Measurements from ENCODE around the gene FIZ1.

The FIZ1 gene

DNA sequence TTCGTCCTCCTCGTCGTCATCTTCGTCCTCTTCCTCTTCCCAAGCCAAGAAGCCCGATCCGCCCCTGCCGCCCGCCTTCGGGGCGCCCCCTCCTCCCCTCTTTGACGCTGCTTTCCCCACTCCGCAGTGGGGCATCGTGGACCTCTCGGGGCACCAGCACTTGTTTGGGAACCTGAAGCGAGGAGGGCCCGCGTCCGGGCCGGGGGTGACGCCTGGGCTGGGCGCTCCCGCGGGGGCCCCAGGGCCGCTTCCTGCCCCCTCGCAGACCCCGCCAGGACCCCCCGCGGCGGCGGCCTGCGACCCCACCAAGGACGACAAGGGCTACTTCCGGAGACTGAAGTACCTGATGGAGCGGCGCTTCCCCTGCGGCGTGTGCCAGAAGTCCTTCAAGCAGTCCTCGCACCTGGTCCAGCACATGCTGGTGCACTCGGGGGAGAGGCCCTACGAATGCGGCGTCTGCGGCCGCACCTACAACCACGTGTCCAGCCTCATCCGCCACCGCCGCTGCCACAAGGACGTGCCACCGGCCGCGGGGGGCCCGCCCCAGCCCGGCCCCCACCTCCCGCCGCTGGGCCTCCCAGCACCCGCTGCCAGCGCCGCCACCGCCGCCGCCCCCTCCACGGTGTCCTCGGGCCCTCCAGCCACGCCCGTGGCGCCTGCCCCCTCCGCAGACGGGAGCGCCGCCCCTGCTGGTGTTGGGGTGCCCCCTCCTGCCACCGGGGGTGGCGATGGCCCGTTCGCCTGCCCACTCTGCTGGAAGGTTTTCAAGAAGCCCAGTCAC is 14.8 kb upstream of the FIZ1 start:
- no peak for DNase-seq (ENCODE audit: low read depth in 1 of 2, low spot score in 1 of 2)
- Histone ChIP-seq H3K4me3 (replicated peaks; ENCODE audit: insufficient read depth, low read length) (no peak overlapping the region), H3K27me3 (ENCODE audit: insufficient read depth, poor library complexity, severe bottlenecking) (no peaks in the 10 kb centered on the region), H3K27ac (replicated peaks) (no peak overlapping the region)
- TF ChIP-seq POLR2AphosphoS5 (IDR thresholded peaks at IDR 0.05; ENCODE audit: low read depth) (no peak), GABPA (IDR thresholded peaks at IDR 0.05; ENCODE audit: low read depth) (no peak), SPI1 (IDR thresholded peaks at IDR 0.05; ENCODE audit: borderline replicate concordance, low read depth) (no peak)
- TF ChIP-seq, protein P1, sequence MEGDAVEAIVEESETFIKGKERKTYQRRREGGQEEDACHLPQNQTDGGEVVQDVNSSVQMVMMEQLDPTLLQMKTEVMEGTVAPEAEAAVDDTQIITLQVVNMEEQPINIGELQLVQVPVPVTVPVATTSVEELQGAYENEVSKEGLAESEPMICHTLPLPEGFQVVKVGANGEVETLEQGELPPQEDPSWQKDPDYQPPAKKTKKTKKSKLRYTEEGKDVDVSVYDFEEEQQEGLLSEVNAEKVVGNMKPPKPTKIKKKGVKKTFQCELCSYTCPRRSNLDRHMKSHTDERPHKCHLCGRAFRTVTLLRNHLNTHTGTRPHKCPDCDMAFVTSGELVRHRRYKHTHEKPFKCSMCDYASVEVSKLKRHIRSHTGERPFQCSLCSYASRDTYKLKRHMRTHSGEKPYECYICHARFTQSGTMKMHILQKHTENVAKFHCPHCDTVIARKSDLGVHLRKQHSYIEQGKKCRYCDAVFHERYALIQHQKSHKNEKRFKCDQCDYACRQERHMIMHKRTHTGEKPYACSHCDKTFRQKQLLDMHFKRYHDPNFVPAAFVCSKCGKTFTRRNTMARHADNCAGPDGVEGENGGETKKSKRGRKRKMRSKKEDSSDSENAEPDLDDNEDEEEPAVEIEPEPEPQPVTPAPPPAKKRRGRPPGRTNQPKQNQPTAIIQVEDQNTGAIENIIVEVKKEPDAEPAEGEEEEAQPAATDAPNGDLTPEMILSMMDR (IDR thresholded peaks at IDR 0.05; ENCODE audit: insufficient read depth, low read length) = no peak
- TF ChIP-seq, protein P2, sequence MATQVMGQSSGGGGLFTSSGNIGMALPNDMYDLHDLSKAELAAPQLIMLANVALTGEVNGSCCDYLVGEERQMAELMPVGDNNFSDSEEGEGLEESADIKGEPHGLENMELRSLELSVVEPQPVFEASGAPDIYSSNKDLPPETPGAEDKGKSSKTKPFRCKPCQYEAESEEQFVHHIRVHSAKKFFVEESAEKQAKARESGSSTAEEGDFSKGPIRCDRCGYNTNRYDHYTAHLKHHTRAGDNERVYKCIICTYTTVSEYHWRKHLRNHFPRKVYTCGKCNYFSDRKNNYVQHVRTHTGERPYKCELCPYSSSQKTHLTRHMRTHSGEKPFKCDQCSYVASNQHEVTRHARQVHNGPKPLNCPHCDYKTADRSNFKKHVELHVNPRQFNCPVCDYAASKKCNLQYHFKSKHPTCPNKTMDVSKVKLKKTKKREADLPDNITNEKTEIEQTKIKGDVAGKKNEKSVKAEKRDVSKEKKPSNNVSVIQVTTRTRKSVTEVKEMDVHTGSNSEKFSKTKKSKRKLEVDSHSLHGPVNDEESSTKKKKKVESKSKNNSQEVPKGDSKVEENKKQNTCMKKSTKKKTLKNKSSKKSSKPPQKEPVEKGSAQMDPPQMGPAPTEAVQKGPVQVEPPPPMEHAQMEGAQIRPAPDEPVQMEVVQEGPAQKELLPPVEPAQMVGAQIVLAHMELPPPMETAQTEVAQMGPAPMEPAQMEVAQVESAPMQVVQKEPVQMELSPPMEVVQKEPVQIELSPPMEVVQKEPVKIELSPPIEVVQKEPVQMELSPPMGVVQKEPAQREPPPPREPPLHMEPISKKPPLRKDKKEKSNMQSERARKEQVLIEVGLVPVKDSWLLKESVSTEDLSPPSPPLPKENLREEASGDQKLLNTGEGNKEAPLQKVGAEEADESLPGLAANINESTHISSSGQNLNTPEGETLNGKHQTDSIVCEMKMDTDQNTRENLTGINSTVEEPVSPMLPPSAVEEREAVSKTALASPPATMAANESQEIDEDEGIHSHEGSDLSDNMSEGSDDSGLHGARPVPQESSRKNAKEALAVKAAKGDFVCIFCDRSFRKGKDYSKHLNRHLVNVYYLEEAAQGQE (IDR thresholded peaks at IDR 0.05; ENCODE audit: insufficient replicate concordance, low read depth) = no peak

DNA sequence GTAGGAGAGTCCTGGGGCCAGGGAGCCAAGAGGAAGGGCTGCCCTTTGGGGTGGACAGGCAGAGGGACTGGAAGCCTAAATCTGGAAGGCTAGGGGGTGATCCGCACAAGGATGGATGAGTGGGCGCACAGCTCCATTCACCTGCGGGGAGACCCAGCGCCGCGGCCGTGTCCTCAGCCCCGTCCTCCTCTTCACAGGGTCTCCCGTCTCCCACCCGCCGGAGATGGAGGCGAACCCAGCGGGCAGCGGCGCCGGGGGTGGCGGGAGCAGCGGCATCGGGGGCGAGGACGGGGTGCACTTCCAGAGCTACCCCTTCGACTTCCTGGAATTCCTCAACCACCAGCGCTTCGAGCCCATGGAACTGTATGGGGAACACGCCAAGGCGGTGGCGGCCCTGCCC is 14.1 kb upstream of the FIZ1 start:
- no peaks in the 10 kb centered on the region for H3K27me3 ChIP-seq (ENCODE audit: insufficient read depth, poor library complexity, severe bottlenecking)
- TF ChIP-seq, protein P1 (IDR thresholded peaks at IDR 0.05; ENCODE audit: insufficient read depth, low read length) = no peak
- TF ChIP-seq GABPA (IDR thresholded peaks at IDR 0.05; ENCODE audit: low read depth) (no peak), SPI1 (IDR thresholded peaks at IDR 0.05; ENCODE audit: borderline replicate concordance, low read depth) (no peak), POLR2AphosphoS5 (IDR thresholded peaks at IDR 0.05; ENCODE audit: low read depth) (no peak)
- TF ChIP-seq, protein P2 (IDR thresholded peaks at IDR 0.05; ENCODE audit: insufficient replicate concordance, low read depth) = no peak
- no peak overlapping the region for H3K27ac ChIP-seq (replicated peaks)
- no peak overlapping the region for H3K4me3 ChIP-seq (replicated peaks; ENCODE audit: insufficient read depth, low read length)
- no peak for DNase-seq (ENCODE audit: low read depth in 1 of 2, low spot score in 1 of 2)

DNA sequence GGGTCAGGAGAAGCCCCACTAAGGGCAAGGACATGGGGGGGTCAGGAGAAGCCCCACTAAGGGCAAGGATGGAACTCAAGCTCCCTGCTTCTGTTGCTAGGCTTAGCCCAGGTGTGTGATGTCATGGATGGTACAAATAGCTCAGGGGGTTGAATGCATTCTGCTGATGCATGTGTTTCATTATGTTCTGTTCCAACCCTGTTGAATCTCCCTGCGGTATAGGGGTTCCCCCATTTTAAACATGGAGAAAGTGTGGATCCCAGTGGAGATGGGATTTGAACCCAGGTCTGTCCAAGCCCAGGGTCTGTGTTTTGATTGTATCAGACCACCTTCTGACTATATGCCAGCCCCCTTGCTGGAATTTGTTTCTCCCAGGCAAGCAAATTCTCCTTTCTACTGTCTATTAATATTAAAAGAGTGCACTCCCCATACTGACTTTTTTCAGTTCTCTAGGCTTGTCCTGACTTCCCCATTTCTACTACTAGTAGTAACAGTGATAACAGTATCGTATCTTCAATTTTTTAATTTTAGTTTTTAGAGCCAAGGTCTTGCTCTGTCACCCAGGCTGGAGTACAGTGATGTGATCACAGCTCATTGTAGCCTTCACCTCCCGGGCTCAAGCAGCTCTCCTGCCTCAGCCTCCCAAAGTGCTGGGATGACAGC is 12.8 kb upstream of the FIZ1 start:
- no peak overlapping the region for H3K4me3 ChIP-seq (replicated peaks; ENCODE audit: insufficient read depth, low read length)
- no peaks in the 10 kb centered on the region for H3K27me3 ChIP-seq (ENCODE audit: insufficient read depth, poor library complexity, severe bottlenecking)
- TF ChIP-seq GABPA (IDR thresholded peaks at IDR 0.05; ENCODE audit: low read depth) (no peak), POLR2AphosphoS5 (IDR thresholded peaks at IDR 0.05; ENCODE audit: low read depth) (no peak), SPI1 (IDR thresholded peaks at IDR 0.05; ENCODE audit: borderline replicate concordance, low read depth) (peak; percentile 82)
- TF ChIP-seq, protein P2 (IDR thresholded peaks at IDR 0.05; ENCODE audit: insufficient replicate concordance, low read depth) = no peak
- TF ChIP-seq, protein P1 (IDR thresholded peaks at IDR 0.05; ENCODE audit: insufficient read depth, low read length) = no peak
- DNase-seq (ENCODE audit: low read depth in 1 of 2, low spot score in 1 of 2) = no peak
- no peak overlapping the region for H3K27ac ChIP-seq (replicated peaks)
